Measurements from ENCODE around the gene GPANK1.

GRCh38 chr6:31631681-31632278 is 33.0 kb downstream of the GPANK1 start:
- TF ChIP-seq CTCF (IDR thresholded peaks at IDR 0.05) (no peak), POLR2AphosphoS5 (IDR thresholded peaks at IDR 0.05; ENCODE audit: low read depth, low read length) (no peak)
